Muscle of leg (tissue), 11 donors: ENCODE results near the gene FBXW2. TPM values are rescaled to one million over a fixed set of nuclear protein-coding genes. Genes with fewer than 3 reads are reported as not detected.

Experiments used
- DNase-seq: peaks from one replicate; pipeline ENCODE4 v3.0.0; 2013
- H3K27ac ChIP-seq: one replicate; pipeline ENCODE4 v1.5.1; 2013; ENCODE audit warnings: mild to moderate bottlenecking, low read length, control low read depth
- H3K27me3 ChIP-seq: one replicate; pipeline ENCODE4 v1.6.1; 2013; ENCODE audit warnings: low read length; ENCODE audit not compliant: control insufficient read depth, insufficient read depth
- H3K36me3 ChIP-seq: one replicate; pipeline ENCODE4 v1.6.1; 2013; ENCODE audit warnings: low read length; ENCODE audit not compliant: control insufficient read depth, insufficient read depth
- H3K4me1 ChIP-seq: one replicate; pipeline ENCODE4 v1.6.1; 2013; ENCODE audit warnings: low read length; ENCODE audit not compliant: control insufficient read depth, insufficient read depth
- H3K4me3 ChIP-seq: one replicate; pipeline ENCODE4 v1.5.1; 2013; ENCODE audit warnings: low read length, control low read depth
- H3K9me3 ChIP-seq: replicated peaks from 2 replicates; pipeline ENCODE4 v1.6.1; 2013; ENCODE audit warnings: low read depth, low read length; ENCODE audit not compliant: control insufficient read depth
- WGBS: methylation state at CpG from one replicate; pipeline ENCODE4 v1.1.5; 2013; ENCODE audit warnings: missing lambda C conversion rate; ENCODE audit not compliant: insufficient coverage; 5-methylcytosine and 5-hydroxymethylcytosine counted together
- polyA plus RNA-seq, 8 donors: library from polyadenylated mRNA; unstranded; fragments of 120-200 nt; gene quantifications; one replicate each; pipeline versions ENCODE4 v1.2.1 to v1.2.3, GENCODE V29; 2013; ENCODE audit warnings: inconsistent platforms in 1 of 8, low replicate concordance in 1 of 8; ENCODE audit not compliant: insufficient read length in 8 of 8, insufficient read depth in 1 of 8
- total RNA-seq: library from RNA; stranded (reverse); fragments of 120-200 nt; gene quantifications from one replicate; pipeline ENCODE4 v1.2.4, GENCODE V29; 2013

The FBXW2 gene
- total and polyA plus RNA-seq, 9 donors: 22.6 to 35.1 (median 28.4) TPM

DNA sequence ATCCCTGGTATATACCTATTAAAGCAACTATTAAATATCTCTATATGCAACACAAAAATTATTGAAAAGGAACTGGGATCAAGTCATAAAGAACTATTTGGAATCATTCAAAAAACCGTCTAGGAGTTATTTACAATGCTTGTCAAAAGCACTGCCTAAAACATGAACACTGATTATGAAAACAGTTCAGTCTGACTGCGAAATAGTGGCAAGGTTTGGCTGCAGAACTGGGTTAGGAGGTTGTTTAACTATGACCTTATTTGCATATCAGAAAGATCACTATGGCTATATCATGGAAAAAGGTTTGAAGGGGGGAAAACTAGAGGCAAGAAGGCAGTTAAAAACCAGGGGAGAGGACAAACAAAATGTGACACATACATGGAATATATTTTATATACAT, 12.0 kb downstream of the FBXW2 start:
- Histone ChIP-seq H3K4me1 (no peaks in the 10 kb centered on the region), H3K36me3 (peaks cover 17% of the 10 kb centered on the region)
- no CpG with 5 or more reads among the region's 2 CpGs for WGBS

GRCh38 chr9:120780367-120780766, 12.8 kb downstream of the FBXW2 start:
- Histone ChIP-seq H3K27me3 (no peaks in the 10 kb centered on the region), H3K9me3 (no peaks in the 10 kb centered on the region), H3K27ac (no peak overlapping the region), H3K4me1 (no peaks in the 10 kb centered on the region), H3K4me3 (no peak overlapping the region), H3K36me3 (peaks cover 17% of the 10 kb centered on the region)
- WGBS: 100% methylated on average over 1 of the region's 3 CpGs
- no peak for DNase-seq

More for the DNA sequence above, 12.0 kb downstream of the FBXW2 start:
- no peak for DNase-seq
- no peaks in the 10 kb centered on the region for H3K9me3 ChIP-seq
- no peak overlapping the region for H3K27ac ChIP-seq
- H3K4me3 ChIP-seq: no peak overlapping the region
- no peaks in the 10 kb centered on the region for H3K27me3 ChIP-seq

DNA sequence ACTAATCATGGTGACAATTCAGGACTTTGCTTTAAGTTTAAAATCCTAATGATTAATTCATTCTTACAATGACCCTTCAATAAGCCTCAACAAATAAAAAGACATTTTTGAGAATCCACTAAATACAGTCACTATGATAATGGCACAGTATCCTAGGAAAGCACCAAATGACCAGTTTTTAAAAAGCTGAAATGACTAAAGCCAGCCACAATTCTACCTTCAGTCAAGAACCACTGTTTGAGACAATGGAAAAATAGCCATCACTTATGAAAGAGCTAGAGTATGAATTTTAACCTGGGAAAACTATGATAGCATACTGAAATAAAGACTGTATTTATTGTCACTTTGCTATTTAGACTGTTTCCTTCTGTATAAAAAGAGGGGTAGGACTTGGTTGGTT, 14.0 kb downstream of the FBXW2 start:
- no peak overlapping the region for H3K27ac ChIP-seq
- H3K4me1 ChIP-seq: no peaks in the 10 kb centered on the region
- DNase-seq: no peak
- H3K27me3 ChIP-seq: no peaks in the 10 kb centered on the region
- H3K4me3 ChIP-seq: no peak overlapping the region
- H3K9me3 ChIP-seq: no peaks in the 10 kb centered on the region
- H3K36me3 ChIP-seq: peaks cover 23% of the 10 kb centered on the region

DNA sequence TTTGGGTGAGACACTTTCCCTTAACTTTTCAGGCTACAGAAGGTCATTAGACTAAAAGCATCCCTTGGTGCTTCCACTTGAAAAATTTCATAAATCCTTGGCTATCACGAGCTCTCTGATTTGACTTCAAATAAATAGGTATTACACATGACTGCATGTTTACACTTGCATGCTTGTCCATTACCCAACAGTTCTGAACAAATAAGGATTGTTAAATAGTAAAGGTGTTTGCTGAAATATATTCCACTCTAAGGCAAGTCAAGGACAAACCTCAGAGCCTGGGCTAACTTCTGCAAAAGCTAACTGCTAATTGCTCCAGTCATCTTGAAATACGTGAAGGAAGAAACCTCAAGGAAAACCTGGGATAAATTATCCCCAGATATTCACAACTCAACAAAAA, 14.5 kb downstream of the FBXW2 start:
- H3K36me3 ChIP-seq: peaks cover 24% of the 10 kb centered on the region
- H3K4me3 ChIP-seq: no peak overlapping the region
- H3K4me1 ChIP-seq: no peaks in the 10 kb centered on the region
- DNase-seq: no peak
- no peaks in the 10 kb centered on the region for H3K27me3 ChIP-seq
- H3K27ac ChIP-seq: no peak overlapping the region
- no peaks in the 10 kb centered on the region for H3K9me3 ChIP-seq
- no CpG with 5 or more reads among the region's 2 CpGs for WGBS

DNA sequence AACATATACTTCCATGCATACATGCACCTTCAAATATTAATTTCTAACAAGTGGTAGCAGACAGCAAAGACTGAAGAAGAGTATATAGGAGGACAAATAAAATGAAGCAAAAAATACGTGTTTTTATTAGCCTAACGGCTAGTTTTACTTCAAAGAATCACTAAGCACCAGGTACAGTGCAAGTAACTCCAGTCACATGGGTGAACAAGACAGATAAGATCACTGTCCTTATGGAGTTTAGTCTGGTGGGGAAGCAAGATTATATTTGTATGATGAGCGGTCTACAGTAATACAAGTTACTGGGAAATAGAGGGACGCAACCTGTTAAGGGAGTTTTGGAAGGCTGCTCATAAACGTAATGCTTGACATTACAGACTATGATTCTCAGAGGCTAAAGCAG, 16.0 kb downstream of the FBXW2 start:
- H3K27me3 ChIP-seq: no peaks in the 10 kb centered on the region
- no peak for DNase-seq
- peaks cover 33% of the 10 kb centered on the region for H3K36me3 ChIP-seq
- H3K9me3 ChIP-seq: no peaks in the 10 kb centered on the region
- H3K27ac ChIP-seq: no peak overlapping the region
- no peaks in the 10 kb centered on the region for H3K4me1 ChIP-seq
- no peak overlapping the region for H3K4me3 ChIP-seq
- 96% methylated on average over 3 of the region's 5 CpGs for WGBS

DNA sequence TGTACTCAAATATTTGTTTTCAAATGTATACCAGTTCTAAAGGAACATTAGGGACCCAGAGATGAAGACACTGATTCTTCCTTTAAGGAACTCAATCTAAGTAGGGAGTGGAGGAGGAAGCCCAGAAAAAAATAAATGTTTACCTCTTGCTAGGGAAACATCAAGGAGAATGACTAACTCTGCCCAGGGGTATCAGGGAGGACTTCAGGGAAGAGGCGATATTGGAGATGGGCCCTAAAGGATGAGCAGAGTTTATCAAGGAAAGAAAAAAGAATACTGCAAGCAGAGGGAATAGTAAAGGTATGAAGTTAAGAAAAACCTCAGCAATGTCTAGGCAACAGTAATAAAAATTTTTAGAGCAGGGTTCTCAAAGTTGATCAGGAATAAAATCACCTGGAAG, 16.4 kb downstream of the FBXW2 start:
- Histone ChIP-seq H3K9me3 (no peaks in the 10 kb centered on the region), H3K36me3 (peaks cover 33% of the 10 kb centered on the region), H3K27ac (no peak overlapping the region), H3K4me1 (no peaks in the 10 kb centered on the region), H3K4me3 (no peak overlapping the region), H3K27me3 (no peaks in the 10 kb centered on the region)
- WGBS: 100% methylated on average over 1 of the region's 1 CpG
- no peak for DNase-seq

DNA sequence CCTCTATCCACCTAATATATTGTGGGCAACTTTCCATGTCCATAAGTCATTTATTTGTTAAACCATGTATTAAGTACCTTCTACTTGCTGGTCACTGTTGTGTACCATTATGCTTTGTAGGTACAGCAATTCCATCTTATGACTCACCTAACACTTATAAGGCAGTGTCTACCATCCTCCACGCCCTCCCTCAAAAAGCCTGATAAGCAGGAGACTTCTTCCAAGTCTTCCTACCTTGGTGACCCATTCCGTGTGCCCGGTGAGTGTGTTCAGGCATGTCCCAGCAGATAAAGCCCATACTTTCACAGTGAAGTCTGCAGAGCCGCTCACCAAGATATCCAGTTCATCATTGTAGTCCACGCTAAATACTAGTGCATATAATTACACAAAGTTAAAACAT, 17.4 kb downstream of the FBXW2 start:
- DNase-seq: no peak
- no peaks in the 10 kb centered on the region for H3K27me3 ChIP-seq
- H3K9me3 ChIP-seq: no peaks in the 10 kb centered on the region
- H3K4me3 ChIP-seq: no peak overlapping the region
- WGBS: 97% methylated on average over 3 of the region's 5 CpGs
- no peak overlapping the region for H3K27ac ChIP-seq
- H3K4me1 ChIP-seq: no peaks in the 10 kb centered on the region
- H3K36me3 ChIP-seq: peaks cover 41% of the 10 kb centered on the region

DNA sequence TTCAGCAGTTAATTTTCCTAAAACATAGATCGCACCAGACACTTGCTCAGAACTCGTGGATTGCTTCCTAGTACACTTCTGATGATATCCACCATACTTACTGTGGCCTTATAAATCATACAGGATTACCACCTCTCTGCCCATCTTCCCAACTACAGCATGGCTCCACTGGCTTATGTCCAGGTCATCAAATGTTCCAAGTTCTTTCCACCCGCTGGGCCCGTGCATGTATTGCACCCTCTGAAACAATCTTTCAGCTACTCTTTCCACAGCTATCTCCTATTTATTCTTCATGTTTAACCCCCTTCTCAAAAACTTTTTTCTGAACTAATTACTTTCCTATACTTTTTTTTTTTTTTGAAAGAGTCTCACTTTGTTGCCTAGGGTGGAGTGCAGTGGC, 18.5 kb downstream of the FBXW2 start:
- 93% methylated on average over 4 of the region's 4 CpGs for WGBS
- Histone ChIP-seq H3K36me3 (peaks cover 47% of the 10 kb centered on the region), H3K27me3 (no peaks in the 10 kb centered on the region), H3K27ac (no peak overlapping the region), H3K4me3 (no peak overlapping the region), H3K4me1 (no peaks in the 10 kb centered on the region), H3K9me3 (no peaks in the 10 kb centered on the region)
- DNase-seq: no peak

- H3K27me3 ChIP-seq: no peaks in the 10 kb centered on the region
- no peak overlapping the region for H3K4me3 ChIP-seq
- peaks cover 58% of the 10 kb centered on the region for H3K36me3 ChIP-seq
- no CpG with 5 or more reads among the region's 3 CpGs for WGBS
- DNase-seq: no peak
- H3K27ac ChIP-seq: no peak overlapping the region
- H3K9me3 ChIP-seq: no peaks in the 10 kb centered on the region
- H3K4me1 ChIP-seq: no peaks in the 10 kb centered on the region
Observed at GRCh38 chr9:120773256-120773655, 20.0 kb downstream of the FBXW2 start.

- no peaks in the 10 kb centered on the region for H3K9me3 ChIP-seq
- 100% methylated on average over 1 of the region's 4 CpGs for WGBS
- H3K36me3 ChIP-seq: peaks cover 56% of the 10 kb centered on the region
- H3K4me3 ChIP-seq: no peak overlapping the region
- no peak for DNase-seq
- H3K27me3 ChIP-seq: no peaks in the 10 kb centered on the region
- no peak overlapping the region for H3K27ac ChIP-seq
- H3K4me1 ChIP-seq: no peaks in the 10 kb centered on the region
Observed at GRCh38 chr9:120770931-120771330, 22.3 kb downstream of the FBXW2 start.

- Histone ChIP-seq H3K27ac (no peak overlapping the region), H3K4me3 (no peak overlapping the region), H3K36me3 (peaks cover 57% of the 10 kb centered on the region), H3K9me3 (no peaks in the 10 kb centered on the region), H3K4me1 (no peaks in the 10 kb centered on the region), H3K27me3 (no peaks in the 10 kb centered on the region)
- DNase-seq: no peak
- WGBS: 100% methylated on average over 1 of the region's 1 CpG
Observed at GRCh38 chr9:120768886-120769285, 24.3 kb downstream of the FBXW2 start.
